Loucy (cell line): Measurements from ENCODE around the gene MYH9.
A peak's percentile ranks its signal among the peaks of the same experiment; 100 is the strongest.

Source experiments
- H2AFZ ChIP-seq: fragments of 200-600 bp; sonication (generic); 2 replicates; pipeline ENCODE4 v1.6.0; 2016; ENCODE audit warnings: antibody characterized with exemption, mild to moderate bottlenecking, low read length, moderate library complexity
- H3F3A ChIP-seq: fragments of 200-600 bp; 2 replicates; pipeline ENCODE4 v1.6.0; 2016; ENCODE audit warnings: antibody characterized with exemption, low read depth, mild to moderate bottlenecking
- H3K27me3 ChIP-seq: fragments of 200-600 bp; sonication (generic); 2 replicates; pipeline ENCODE4 v1.6.1; 2014; ENCODE audit warnings: low read length, mild to moderate bottlenecking; ENCODE audit not compliant: insufficient read depth, poor library complexity, severe bottlenecking
- H3K36me3 ChIP-seq: fragments of 200-600 bp; sonication (generic); 2 replicates; pipeline ENCODE4 v1.6.1; 2016; ENCODE audit warnings: low read length; ENCODE audit not compliant: insufficient read depth
- H3K4me1 ChIP-seq: fragments of 200-600 bp; sonication (generic); 2 replicates; pipeline ENCODE4 v1.5.1; 2014; ENCODE audit warnings: low read length, mild to moderate bottlenecking; ENCODE audit not compliant: insufficient read depth, poor library complexity, severe bottlenecking
- H3K4me2 ChIP-seq: fragments of 200-600 bp; sonication (generic); 2 replicates; pipeline ENCODE4 v1.6.0; 2014; ENCODE audit warnings: antibody characterized with exemption, low read length, low read depth, mild to moderate bottlenecking; ENCODE audit not compliant: poor library complexity, severe bottlenecking
- H3K4me3 ChIP-seq: fragments of 200-600 bp; sonication (generic); 2 replicates; pipeline ENCODE4 v1.5.1; 2014; ENCODE audit warnings: low read length, mild to moderate bottlenecking, mixed read lengths; ENCODE audit not compliant: poor library complexity, severe bottlenecking
- H3K79me2 ChIP-seq: fragments of 200-600 bp; sonication (generic); 2 replicates; pipeline ENCODE4 v1.6.1; 2014; ENCODE audit warnings: low read length; ENCODE audit not compliant: insufficient read depth
- H3K9ac ChIP-seq: fragments of 200-600 bp; sonication (generic); 2 replicates; pipeline ENCODE4 v1.6.0; 2014; ENCODE audit warnings: mild to moderate bottlenecking, low read depth, low read length, moderate library complexity; ENCODE audit not compliant: poor library complexity, severe bottlenecking
- H3K9me2 ChIP-seq: fragments of 200-600 bp; sonication (generic); replicated peaks from 2 replicates; pipeline ENCODE4 v1.6.1; 2016; ENCODE audit warnings: low read depth, low read length, mixed read lengths
- H3K9me3 ChIP-seq: fragments of 200-600 bp; sonication (generic); 2 replicates; pipeline ENCODE4 v1.6.1; 2014; ENCODE audit warnings: mild to moderate bottlenecking, antibody characterized with exemption, low read length, low read depth; ENCODE audit not compliant: insufficient read depth
- H4K20me1 ChIP-seq: fragments of 200-600 bp; sonication (generic); 2 replicates; pipeline ENCODE4 v1.6.0; 2014; ENCODE audit warnings: antibody characterized with exemption, low read length, mild to moderate bottlenecking; ENCODE audit not compliant: insufficient read depth, poor library complexity, severe bottlenecking
- CTCF ChIP-seq: fragments of 200-600 bp; sonication (generic); conservative IDR thresholded peaks from 2 replicates; pipeline ENCODE4 v1.5.1; 2014; ENCODE audit warnings: mild to moderate bottlenecking, antibody characterized with exemption, low read length
- EZH2phosphoT487 ChIP-seq: fragments of 200-600 bp; IDR thresholded peaks from 2 replicates; pipeline ENCODE4 v1.6.1; 2018; ENCODE audit warnings: antibody characterized with exemption, mild to moderate bottlenecking, moderate library complexity, borderline replicate concordance

Gene MYH9

GRCh38 chr22:36415415-36416168 is 27.8 kb upstream of the MYH9 start:
- Histone ChIP-seq H3K4me3 (no peak overlapping the region), H3F3A (no peaks in the 10 kb centered on the region), H3K36me3 (no peaks in the 10 kb centered on the region), H3K27me3 (no peaks in the 10 kb centered on the region), H3K4me2 (no peak overlapping the region), H3K4me1 (peaks cover 22% of the 10 kb centered on the region), H3K9me3 (no peaks in the 10 kb centered on the region), H4K20me1 (no peaks in the 10 kb centered on the region), H3K9ac (peak overlapping the region; percentile 15), H2AFZ (no peak overlapping the region), H3K79me2 (no peaks in the 10 kb centered on the region), H3K9me2 (no peaks in the 10 kb centered on the region)
- TF ChIP-seq EZH2phosphoT487 (no peak), CTCF (no peak)

DNA sequence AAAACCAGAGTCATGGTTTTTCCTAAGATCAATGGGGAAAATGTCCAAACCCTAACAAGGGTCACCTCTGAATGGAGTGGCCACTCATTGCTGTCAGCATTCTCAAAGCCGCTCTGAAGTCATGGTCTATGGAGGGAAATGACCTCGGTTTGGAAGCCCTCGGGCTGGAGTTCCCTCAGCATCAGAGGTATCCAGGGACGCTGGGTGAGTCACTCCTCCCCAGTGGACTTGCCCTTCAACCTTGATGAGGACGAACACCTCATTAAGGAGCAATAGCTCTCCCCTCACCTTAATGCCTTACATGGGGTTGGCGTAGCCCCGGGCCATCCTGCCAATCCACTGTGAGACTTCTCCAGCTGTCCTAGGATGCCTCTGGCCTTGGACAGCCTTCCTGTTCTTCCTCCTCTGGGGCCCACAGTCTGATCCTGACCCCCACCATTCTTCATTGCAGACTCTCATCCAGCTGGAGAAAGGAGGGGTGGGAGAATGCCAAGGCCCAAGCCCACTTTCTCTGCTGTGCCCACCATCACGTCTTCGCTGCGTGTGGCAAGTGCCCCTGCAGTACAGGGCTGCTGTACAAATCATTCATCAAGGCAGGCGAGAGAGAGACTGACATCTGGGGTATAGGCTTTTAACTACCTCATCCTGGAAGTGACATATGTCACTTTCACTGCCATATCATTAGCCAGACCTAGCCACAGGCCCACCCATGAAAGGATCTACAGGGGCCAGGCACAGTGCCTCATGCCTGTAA is 25.4 kb upstream of the MYH9 start:
- no peaks in the 10 kb centered on the region for H3K9me3 ChIP-seq
- H3K9me2 ChIP-seq: no peaks in the 10 kb centered on the region
- H4K20me1 ChIP-seq: no peaks in the 10 kb centered on the region
- TF ChIP-seq CTCF: no peak
- no peak for TF ChIP-seq EZH2phosphoT487
- no peaks in the 10 kb centered on the region for H3K36me3 ChIP-seq
- H3F3A ChIP-seq: no peaks in the 10 kb centered on the region
- H3K9ac ChIP-seq: no peak overlapping the region
- no peaks in the 10 kb centered on the region for H3K27me3 ChIP-seq
- H3K4me2 ChIP-seq: no peak overlapping the region
- H3K79me2 ChIP-seq: no peaks in the 10 kb centered on the region
- peaks cover 25% of the 10 kb centered on the region for H3K4me1 ChIP-seq
- no peak overlapping the region for H3K4me3 ChIP-seq
- H2AFZ ChIP-seq: no peak overlapping the region

GRCh38 chr22:36411589-36412258 is 24.0 kb upstream of the MYH9 start:
- no peaks in the 10 kb centered on the region for H3F3A ChIP-seq
- H3K9me2 ChIP-seq: no peaks in the 10 kb centered on the region
- H3K4me3 ChIP-seq: no peak overlapping the region
- H2AFZ ChIP-seq: no peak overlapping the region
- no peaks in the 10 kb centered on the region for H3K79me2 ChIP-seq
- no peaks in the 10 kb centered on the region for H3K9me3 ChIP-seq
- TF ChIP-seq EZH2phosphoT487: no peak
- TF ChIP-seq CTCF: no peak
- no peaks in the 10 kb centered on the region for H3K27me3 ChIP-seq
- H3K4me1 ChIP-seq: peaks cover 29% of the 10 kb centered on the region
- no peak overlapping the region for H3K4me2 ChIP-seq
- H4K20me1 ChIP-seq: no peaks in the 10 kb centered on the region
- no peaks in the 10 kb centered on the region for H3K36me3 ChIP-seq
- no peak overlapping the region for H3K9ac ChIP-seq
